GM10266 (cell line): Measurements from ENCODE around the gene CCDC188.

Experiments
- DNase-seq: peaks from one replicate; pipeline ENCODE4 v3.0.0; 2012; ENCODE audit errors: extremely low spot score
- TF ChIP-seq, protein P1 (sequence below): IDR thresholded peaks from 2 replicates; pipeline ENCODE4 v1.5.1; 2012; ENCODE audit warnings: mild to moderate bottlenecking, low read depth; ENCODE audit not compliant: control insufficient read depth, insufficient read depth; ENCODE audit errors: missing control alignments

CCDC188 gene

GRCh38 chr22:20174785-20175596, 24.1 kb upstream of the CCDC188 start:
- DNase-seq: no peak
- TF ChIP-seq, protein P1, sequence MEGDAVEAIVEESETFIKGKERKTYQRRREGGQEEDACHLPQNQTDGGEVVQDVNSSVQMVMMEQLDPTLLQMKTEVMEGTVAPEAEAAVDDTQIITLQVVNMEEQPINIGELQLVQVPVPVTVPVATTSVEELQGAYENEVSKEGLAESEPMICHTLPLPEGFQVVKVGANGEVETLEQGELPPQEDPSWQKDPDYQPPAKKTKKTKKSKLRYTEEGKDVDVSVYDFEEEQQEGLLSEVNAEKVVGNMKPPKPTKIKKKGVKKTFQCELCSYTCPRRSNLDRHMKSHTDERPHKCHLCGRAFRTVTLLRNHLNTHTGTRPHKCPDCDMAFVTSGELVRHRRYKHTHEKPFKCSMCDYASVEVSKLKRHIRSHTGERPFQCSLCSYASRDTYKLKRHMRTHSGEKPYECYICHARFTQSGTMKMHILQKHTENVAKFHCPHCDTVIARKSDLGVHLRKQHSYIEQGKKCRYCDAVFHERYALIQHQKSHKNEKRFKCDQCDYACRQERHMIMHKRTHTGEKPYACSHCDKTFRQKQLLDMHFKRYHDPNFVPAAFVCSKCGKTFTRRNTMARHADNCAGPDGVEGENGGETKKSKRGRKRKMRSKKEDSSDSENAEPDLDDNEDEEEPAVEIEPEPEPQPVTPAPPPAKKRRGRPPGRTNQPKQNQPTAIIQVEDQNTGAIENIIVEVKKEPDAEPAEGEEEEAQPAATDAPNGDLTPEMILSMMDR: no peak

GRCh38 chr22:20173772-20174171, 22.9 kb upstream of the CCDC188 start:
- no peak for DNase-seq

GRCh38 chr22:20173246-20173645, 22.4 kb upstream of the CCDC188 start:
- TF ChIP-seq, protein P1: no peak
- no peak for DNase-seq

More at GRCh38 chr22:20173772-20174171, 22.9 kb upstream of the CCDC188 start:
- TF ChIP-seq, protein P1: no peak

DNA sequence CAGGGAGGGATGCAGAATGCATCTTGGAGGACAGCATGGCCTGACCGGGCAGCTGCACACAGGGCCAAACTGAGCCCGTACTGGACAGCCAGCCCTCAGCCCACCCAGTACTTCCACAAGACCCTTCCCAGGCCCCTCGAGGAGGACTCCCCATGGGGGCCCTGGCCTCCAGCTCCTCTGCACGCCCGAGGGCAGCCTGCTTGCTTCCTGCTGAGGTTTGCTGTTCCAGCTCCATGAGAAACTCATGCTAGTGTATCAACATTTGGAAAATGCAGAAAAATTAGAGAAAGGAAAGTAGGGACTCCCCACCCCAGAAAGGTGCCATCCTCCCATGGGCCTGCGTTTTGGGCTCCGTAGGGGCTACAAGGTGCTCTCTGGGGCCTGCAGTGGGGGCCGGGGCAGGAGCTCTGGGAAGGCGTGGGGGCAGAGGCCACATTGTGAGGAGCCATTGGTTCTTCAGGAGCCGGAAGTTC, 21.3 kb upstream of the CCDC188 start:
- DNase-seq: no peak
- TF ChIP-seq, protein P1: no peak

DNA sequence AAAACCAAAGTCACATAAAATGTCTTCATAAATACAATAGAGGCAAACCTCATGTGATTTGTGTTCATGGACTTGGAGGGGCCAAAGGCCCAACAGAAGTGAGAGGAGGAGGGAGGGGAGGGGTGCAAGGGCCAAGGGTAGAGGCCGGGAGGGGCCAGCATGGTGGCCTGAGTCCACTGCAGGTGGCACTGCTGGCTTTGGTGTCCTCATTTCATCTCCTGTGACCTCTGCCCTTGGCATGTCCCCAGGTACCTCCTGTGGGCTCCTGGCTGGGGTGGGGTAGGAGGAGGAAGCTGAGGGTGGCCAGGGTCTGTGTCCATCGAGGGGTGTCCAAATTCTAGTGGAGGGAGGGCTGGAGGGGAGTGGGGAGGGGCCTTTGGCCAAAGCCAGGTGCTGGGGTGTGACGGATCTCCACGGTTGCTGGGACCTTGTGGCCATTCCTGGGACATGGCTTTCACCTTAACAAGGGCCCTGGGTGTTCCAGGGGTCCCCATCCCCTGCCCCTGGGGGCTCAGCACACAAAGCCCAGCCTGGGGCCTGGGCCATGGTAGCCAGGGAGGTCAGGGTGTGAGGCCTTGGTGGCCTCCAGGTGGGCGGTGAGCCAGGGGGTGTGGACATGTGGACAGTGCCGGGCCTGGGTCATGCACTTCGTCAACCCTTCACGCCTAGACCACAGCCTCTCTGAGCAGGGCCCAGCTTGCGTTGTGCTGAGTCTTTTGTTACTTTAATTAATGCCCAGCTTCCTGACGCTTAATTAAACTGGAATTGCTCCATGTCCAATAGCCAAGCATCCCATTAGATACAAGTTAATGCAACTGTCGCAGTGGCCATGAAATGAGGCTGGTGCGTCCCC, 20.7 kb upstream of the CCDC188 start:
- no peak for DNase-seq
- TF ChIP-seq, protein P1: no peak

GRCh38 chr22:20170170-20170569, 19.3 kb upstream of the CCDC188 start:
- no peak for DNase-seq
- TF ChIP-seq, protein P1: no peak

DNA sequence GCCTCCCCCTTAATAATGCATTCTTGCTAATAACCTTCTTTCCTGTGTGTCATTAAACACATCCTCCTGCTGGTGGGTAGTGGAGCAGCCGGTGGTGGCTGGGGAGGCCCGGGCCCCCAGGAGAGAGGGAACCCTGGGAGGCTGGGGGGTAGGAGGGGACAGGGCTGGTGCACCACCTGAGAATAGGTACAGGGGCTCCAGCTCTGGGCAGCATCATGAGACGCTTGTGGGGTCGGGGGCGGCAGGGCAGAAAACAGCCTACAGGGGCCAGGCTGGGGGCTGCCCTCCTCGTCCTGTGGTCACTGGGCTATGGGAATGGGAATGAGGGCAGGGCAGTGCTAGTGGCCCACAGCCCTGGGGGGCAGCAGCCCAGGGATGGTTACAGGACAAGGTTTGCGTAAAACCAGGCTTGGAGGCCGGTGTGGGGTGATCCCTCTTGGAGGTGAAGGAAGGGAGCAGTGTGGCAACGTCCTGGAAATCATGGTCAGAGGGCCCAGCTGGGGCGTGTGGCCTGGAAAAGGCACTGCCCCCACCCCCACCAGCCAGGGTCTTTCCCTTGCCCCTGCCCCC, 18.5 kb upstream of the CCDC188 start:
- DNase-seq: no peak
- TF ChIP-seq, protein P1: no peak
